ENCODE results near the gene APOOL. TPM values are rescaled to one million over a fixed set of nuclear protein-coding genes. Genes with fewer than 3 reads are reported as not detected.
"Not testable (repeated sequence)": the region's sequence is repeated elsewhere in the genome, so short reads cannot be mapped to it uniquely, and the experiment has no call there.

APOOL gene, protein sequence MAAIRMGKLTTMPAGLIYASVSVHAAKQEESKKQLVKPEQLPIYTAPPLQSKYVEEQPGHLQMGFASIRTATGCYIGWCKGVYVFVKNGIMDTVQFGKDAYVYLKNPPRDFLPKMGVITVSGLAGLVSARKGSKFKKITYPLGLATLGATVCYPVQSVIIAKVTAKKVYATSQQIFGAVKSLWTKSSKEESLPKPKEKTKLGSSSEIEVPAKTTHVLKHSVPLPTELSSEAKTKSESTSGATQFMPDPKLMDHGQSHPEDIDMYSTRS
- 9.8 and 14.1 TPM in 2 replicates for total RNA-seq (2014; rRNA removed)
- polyA plus RNA-seq (2012) = 6.2 TPM

DNA sequence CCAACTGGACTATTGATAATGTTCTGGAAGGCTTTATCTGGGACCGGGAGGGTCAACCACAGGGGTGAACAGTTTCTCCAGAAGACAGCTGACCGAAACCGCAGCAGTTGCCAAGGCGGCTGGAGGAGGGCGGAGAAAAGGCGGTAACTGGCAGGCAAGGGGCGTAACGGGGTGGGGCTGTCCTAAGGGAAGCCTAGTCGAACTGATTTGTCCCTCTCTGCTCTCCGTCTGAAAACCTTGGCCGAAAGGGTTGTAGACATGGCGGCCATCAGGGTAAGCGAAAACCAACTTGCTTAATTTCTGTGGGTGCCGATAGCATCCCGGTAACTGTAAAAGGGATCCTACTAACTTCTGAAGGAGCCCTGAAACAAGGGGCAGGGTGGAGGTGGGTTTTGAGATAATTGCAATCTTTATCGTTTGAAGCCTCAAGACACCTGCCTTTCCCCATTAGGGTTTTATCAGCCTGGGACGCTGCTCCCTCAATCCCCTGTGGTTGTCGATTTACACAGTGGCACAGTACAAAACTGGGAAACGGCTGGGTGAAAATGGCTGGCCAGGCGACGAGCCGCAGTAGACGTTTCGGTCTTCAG is at the start of gene APOOL:
Gene APOOL, plus strand, starts transcription at position 223 of the 590 bp plus-strand sequence. Its CDS starts 36 bp downstream, at position 259.
- DNase-seq (ENCODE audit: low read depth) = peak; percentile 91

DNA sequence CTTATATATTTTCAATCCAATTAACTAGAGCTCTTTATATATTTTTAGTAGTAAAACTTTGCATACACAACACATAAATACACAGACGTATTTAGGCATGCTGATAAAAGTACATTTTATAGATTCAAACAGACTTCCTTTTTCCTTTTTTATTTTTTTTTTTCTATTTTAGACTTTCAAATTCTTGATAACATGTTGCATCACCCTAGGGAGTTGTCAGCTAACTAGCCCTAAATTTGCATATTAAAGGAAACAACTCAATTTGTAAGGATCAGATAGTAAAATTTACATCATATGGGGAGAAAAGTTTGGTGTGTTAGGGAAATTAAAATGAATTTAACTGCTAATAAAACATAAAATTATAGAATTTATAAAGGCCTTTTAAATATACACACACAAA is 47.4 kb upstream of the APOOL start:
- DNase-seq (ENCODE audit: low read depth) = no peak

DNA sequence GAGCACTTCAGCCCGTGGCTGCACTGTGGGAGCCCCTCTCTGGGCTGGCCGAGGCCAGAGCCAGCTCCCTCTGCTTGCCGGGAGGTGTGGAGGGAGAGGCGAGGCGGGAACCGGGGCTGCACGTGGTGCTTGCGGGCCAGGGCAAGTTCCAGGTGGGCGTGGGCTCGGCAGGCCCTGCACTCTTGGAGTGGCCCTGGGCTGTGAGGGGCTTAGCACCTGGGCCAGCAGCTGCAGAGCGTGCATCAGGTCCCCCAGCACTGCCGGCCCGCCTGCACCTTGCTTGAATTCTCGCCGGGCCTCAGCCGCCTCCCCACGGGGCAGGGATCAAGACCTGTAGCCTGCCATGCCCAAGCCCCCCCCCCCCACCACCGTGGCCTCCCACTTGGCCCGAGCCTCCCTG is 28.9 kb upstream of the APOOL start:
- DNase-seq (ENCODE audit: low read depth) = no peak

DNA sequence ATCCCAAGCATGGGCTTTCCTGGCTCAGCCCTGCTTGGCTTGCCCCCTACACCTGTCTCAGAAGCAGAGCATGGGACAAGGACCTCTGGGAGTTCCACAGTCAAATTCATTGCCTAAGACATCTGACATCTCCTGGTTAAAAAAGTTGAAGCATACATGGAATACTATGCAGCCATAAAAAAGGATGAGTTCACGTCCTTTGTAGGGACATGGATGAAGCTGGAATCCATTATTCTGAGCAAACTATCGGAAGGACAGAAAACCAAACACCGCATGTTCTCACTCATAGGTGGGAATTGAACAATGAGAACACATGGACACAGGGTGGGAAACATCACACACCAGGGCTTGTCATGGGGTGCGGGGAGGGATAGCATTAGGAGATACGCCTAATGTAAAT is 11.9 kb upstream of the APOOL start:
- DNase-seq (ENCODE audit: low read depth) = not testable (repeated sequence)

DNA sequence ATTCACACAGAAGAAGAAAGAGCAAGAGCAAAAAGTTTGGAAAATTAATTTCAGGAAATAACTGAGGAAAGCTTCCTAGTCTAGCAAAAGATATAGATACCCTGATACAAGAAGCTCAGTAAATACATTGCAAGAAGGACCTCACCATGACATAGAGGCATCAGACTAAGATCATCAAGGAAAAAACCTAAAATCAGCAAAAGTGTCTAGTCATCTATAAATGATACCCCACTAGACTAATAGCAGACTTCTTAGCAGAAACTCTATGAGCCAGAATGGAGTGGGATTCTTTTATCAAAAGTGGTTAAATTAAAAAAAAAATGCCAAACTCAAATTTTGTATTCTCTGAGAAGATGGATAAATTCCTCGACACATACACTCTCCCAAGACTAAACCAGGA is 10.5 kb upstream of the APOOL start:
- no peak for DNase-seq (ENCODE audit: low read depth)

DNA sequence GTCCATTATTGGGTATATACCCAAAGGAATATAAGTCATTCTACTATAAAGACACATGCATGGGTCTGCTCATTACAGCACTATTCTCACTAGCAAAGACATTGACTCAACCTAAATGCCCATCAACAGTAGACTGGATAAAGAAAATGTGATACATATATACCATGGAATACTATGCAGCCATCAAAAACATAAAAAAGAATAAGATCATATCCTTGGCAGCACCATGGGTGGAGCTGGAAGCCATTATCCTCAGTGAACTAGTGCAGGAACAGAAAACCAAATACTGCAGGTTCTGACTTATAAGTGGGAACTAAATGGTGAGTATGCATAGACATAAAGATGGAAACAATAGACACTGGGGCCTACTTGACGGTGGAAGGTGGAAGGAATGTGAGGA is 2.3 kb upstream of the APOOL start:
- DNase-seq (ENCODE audit: low read depth) = no peak

DNA sequence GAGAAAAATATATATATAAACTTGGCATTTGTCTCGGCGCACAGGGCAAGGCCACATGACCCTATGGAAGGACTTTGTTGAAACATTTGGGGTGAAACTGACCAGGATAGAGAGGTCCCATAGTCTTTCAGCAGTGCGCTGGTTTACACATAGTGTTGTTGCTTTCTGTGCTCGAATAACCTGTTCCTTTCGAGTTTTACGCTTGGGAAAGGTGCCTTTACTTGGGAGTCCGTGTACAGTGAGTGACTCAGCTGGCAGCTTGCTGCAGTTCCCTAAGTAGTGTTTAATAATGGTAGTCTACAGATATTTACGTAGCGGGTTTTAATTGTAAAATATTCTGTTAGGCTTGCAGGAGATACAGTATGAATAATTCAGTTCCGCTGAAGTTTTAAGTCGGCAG is 578 bp downstream of the APOOL start:
- peak; percentile 4 for DNase-seq (ENCODE audit: low read depth)

DNA sequence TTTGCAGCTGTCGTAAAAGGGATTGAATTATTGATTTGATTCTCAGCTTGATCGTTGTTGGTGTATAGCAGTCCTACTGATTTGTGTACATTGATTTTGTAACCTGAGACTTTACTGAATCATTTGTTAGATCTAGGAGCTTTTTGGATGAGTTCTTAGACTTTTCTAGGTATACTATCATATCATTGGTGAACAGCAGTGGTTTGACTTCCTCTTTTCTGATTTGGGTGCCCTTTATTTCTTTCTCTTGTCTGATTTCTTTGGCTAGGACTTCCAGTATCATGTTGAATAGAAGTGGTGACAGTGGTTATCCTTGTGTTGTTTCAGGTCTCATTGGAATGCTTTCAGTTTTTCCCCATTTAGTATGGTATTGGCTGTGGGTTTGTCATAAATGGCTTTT is 8.4 kb downstream of the APOOL start:
- DNase-seq (ENCODE audit: low read depth) = no peak

DNA sequence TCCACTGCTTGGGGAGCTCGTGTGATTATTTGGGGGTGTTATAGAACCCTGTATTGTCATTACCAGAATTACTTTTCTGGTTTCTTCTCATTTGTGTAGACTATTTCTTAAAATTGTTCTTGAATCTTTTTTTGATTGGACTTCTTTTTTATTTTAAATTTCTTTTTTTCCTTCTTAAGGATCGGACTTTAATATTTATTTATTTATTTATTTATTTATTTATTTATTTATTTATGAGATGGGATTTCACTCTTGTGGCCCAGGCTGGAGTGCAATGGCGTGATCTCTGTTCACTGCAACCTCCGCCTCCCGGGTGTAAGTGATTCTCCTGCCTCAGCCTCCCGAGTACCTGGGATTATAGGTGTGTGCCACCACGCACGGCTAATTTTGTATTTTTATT is 11.7 kb downstream of the APOOL start:
- not testable (repeated sequence) for DNase-seq (ENCODE audit: low read depth)

DNA sequence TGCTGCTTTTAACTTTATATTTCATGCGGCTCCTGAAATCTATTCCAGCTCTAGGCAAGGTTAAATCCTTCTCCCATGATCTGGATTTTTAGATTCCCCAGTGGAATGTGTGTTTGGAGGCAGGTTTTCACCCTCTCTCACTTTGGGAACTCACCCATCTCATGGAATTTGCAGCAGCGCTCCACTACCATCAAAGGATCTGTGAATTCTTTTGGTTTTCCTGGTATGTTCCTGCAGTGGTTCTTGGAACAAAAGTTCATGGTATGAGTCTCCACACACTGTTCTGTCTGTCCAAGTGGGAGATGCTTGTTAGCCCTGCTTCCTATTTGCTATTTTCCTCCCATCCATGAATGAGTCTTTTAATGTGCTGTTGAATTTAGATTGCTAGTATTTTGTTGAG is 14.0 kb downstream of the APOOL start:
- peak; percentile 12 for DNase-seq (ENCODE audit: low read depth)

DNA sequence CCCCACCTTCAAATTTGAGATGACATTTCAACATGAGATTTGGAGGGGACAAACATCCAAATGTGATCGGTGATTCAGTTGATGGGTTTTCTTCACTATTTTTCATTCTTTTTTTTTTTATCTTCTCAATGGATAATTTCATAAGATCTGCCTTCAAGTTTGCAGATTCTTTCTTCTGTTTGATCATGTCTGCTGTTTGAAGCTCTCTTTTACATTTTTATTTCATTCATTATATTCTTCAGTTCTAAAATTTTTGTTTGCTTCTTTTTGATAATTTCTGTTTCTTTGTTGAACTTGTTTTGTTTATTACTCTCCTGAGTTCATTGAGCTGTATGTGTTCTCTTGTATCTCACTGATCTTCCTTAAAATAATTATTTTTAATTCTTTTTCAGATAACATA is 14.8 kb downstream of the APOOL start:
- DNase-seq (ENCODE audit: low read depth) = no peak

DNA sequence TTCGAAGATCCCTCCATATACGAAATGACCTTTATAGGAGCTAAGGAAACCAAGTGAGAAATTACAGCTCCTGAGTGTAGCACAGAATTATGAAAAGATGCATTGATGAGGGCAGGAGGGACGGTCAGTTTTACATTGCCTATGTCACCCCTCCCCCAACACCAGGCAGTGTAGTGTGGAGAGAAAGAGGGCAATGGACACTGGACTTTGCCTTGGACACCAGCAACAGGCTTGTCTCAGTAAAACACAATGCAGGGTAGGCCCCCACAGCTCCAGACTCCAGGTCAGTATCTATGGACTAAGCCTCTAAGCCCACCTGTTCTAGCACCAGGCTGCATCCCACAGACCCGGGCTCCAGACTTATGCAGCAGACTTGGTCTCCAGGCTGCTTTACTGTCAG is 16.5 kb downstream of the APOOL start:
- DNase-seq (ENCODE audit: low read depth) = no peak

DNA sequence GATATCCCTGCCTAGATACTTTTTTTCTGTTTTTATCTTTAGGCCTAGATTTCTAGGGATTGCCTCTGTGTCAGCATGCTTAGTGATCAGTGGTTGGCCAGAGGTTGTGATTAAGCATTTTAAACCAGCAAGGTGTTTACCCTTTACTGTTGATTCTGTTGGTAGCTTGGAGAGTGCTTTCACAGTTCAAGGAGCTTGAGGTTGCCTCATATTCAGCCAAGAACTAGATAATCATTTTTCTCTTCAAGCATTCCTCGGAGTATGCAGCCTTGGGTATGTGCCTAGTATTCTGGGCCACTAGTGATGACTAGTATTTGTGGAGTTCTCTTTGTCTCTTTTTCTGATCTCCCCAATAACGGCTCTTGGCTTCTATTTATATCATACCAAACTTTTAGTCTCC is 20.4 kb downstream of the APOOL start:
- no peak for DNase-seq (ENCODE audit: low read depth)

DNA sequence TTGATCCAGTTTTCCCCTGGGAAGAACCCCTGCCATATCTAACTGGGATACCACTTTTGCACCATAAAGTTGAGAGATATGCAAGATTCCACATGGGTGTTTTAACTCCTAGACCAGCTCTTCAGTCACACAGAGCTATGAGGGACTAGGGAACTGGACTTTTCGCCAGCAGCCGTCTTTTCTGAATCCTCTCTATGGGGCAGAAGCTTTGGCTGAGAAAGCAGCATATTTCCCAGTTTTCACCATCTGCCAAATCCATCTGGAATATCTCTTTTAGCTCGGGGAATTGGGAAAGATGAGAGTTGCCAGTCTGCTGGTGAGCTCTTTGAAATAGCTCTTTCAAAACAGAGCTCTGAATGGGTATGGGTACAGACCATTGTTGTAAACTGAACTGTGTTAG is 20.9 kb downstream of the APOOL start:
- DNase-seq (ENCODE audit: low read depth) = no peak

DNA sequence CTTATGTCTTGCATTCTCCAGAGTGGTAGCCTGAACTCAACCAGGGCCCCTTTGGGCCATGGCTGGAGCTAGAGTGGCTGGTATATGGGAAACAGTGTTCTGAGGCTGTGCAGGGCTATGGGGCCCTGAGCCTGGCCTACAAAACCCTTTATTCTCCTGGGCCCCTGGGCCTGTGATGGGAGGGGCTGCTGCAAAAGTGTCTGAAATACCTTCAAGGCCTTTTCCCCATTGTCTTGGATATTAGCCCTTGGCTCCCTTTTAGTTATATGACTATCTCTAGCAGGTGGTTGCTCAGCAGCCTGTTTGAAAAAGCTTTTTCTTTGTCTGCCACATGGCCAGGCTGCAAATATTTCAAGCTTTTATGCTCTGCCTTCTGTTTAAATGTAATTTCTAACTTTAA is 22.5 kb downstream of the APOOL start:
- DNase-seq (ENCODE audit: low read depth) = no peak

DNA sequence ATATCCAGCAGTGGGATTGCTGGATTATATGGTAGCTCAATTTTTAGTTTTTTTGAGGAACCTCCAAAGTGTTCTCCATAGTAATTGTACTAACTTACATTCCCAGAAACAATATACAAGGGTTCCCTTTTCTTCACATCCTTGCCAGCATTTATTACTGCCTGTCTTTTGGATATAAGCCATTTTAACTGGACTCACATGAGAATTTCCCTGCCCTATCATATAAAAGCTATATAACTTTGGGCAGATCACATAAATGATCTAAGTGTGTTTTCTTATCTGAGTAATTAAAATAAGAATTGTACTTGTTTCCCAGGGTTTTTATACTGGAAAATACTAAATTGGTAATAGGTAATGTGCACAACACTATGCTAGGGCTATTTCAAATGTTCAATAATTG is 25.4 kb downstream of the APOOL start:
- no peak for DNase-seq (ENCODE audit: low read depth)

DNA sequence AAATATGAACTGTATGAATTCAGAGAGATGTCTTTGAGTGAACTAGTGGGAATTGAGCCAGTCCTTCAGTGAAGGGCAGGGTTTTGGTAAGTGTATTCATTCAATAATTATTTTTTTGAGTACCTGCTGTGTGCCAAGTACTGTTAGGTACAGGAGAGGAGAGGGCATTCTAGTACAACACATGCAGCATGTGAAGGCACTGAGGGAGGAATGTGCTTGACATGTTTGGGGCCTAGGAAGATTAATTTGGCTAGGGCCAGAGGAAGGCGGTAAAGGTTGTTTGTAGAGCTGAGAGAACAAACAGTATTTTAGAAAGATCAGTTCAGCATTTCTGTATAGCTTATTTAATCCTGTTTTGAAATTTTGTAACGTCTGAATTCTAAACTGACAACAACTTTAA is 27.8 kb downstream of the APOOL start:
- DNase-seq (ENCODE audit: low read depth) = no peak

DNA sequence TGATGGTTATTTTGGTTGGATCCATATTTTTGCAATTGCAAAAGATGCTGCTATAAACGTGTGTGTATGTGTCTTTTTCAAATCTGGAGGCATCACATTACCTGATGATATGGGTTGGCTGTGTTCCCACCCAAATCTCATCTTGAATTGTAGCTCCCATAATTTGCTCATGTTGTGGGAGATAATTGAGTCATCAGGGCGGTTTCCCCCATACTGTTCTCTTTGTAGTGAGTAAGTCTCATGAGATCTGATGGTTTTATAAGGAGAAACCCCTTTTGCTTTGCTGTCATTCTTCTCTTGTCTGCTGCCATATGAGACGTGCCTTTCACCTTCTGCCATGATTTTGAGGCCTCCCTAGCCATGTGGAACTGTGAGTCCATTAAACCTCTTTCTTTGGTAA is 33.4 kb downstream of the APOOL start:
- DNase-seq (ENCODE audit: low read depth) = peak; percentile 4

DNA sequence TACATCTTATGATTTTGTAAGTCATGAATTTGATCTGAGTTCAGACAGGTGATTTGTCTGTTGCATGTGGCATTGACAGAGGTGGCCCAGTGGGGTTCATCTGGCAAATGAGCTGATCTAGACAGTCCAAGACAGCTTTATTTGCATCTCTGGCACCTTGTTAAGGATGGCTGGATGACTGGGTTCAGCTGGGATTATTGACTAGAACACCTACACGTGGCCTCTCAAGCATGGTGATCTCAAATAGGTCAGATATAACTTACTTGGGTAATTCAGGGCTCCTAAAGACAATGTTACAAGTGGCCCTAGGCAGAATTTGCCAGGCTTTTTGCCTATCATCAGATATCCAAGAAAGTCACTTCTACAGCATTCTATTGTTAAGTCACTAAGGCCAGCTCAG is 48.0 kb downstream of the APOOL start:
- no peak for DNase-seq (ENCODE audit: low read depth)

DNA sequence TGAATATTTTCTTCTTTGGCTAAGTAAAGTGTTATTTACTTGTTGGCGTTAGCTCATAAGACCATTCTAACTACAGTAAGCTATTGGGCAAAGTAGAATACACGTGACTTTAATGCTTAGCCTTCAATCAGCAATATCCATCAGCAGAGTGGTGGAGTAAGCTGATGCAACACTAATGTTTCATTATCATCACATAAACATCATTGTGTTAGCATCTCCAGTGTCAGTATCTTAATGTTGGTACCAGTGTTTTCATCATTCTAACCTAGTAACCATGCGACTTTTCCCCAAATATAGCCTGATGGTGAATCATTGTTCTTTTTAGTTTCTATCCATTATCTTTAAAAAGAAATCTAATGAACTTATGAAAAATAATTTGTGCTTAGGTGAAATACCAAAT is 48.5 kb downstream of the APOOL start:
- peak; percentile 22 for DNase-seq (ENCODE audit: low read depth)

DNA sequence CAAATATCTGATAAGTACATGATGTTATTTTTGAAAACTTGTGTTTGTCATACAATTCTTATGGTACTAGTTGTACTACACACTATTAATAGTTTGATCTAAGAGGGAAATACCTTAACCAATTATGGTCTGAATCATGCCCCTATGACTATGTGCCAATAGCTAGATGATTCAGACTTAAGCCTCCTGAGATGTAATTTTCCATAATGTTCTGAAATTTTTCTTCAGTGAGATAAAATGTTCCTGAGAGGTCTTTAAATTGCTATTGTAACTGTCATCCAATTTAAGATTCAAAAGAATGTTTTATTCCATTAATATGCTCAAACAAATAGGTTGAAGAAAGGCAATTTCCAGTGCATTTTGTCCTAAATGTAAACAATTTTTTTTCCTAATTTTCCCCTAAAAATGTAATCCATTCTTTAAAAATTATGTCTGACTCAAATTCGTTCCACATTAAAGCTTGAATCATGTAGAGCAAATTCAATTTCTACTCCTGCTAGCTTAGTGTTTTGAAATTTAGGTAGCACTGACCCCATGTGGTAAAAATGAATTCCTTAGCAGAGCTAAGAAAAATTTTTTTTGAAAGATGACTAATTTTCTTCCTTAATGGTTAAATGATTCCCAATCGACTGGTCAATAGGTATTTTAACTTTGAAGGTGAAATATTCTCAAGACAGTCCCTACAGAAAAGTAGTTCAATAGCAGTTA is 49.1 kb downstream of the APOOL start:
- DNase-seq (ENCODE audit: low read depth) = peak; percentile 73

DNA sequence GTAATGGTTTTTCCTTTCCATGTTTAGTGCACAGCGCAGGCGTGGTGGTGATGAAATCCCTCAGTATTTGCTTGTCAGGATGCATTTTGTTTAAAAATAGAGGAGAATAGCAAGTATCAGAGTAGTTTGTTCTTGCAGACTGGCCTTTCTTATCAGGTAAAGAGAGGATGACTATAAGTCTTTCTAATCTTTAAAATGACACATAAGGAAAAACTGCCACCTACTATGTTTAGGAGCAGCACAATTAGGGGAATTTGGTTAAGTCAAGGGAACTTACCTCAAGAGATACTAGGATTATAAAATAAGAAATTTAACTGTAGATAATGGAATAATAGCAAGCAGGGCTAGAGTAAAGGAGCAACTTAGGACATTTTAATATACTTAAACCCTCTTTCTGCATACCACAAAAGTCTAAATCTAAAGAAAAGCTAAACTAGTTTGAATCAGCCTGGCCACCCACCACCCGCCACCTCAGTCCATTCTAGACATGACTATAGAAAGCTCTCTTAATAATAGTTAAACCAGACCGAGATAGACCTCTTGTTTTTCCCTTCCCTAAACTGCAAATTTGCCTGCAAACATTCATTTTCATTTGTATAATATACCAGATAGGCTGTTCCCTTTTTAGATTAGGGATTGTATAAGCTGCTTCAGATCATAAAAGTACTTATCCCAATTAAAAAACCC is 62.0 kb downstream of the APOOL start:
- no peak for DNase-seq (ENCODE audit: low read depth)
